HepG2 (cell line): ENCODE measurements around the gene PLEKHD1. TPM values are rescaled to one million over a fixed set of nuclear protein-coding genes. Genes with fewer than 3 reads are reported as not detected.

Source experiments
- ATAC-seq: fragments of 200-7000 bp; cut with Tn5 transposase; 3 replicates; pipeline ENCODE4 v1.9.1; 2020; ENCODE audit warnings: mild to moderate bottlenecking, moderate library complexity
- BruUV-seq: library from RNA; stranded (reverse); fragments of 400-500 nt; replicated peaks from 2 replicates; lab custom pipeline; 2021; lab: Mats Ljungman, UMichigan
- CTCF ChIA-PET: fragments of 300-600 bp; formaldehyde crosslinking; extraction: SDS; loops from one replicate; lab custom pipeline; 2021; ENCODE audit warnings: low total read pairs, inconsistent platforms, low intra/inter-chr PET ratio; lab: Yijun Ruan, JAX
- POLR2A ChIA-PET: fragments of 350-600 bp; sonication (Branson Sonifier 250); formaldehyde crosslinking; loops from one replicate; lab custom pipeline; 2020; ENCODE audit warnings: antibody characterized with exemption, inconsistent platforms; lab: Yijun Ruan, JAX
- DNase-seq: peaks from one replicate; pipeline ENCODE4 v3.0.0-alpha.2; 2015; ENCODE audit warnings: low spot score
- FAIRE-seq: peaks from 3 replicates; lab custom pipeline; 2011; peaks lifted over from hg19 to GRCh38; lab: Jason Lieb, UNC
- H2AFZ ChIP-seq: one replicate; pipeline ENCODE4 v1.6.1; 2011; ENCODE audit warnings: low read length, inconsistent platforms
- H3K27ac ChIP-seq: fragments of 300-600 bp; 3 replicates; pipeline ENCODE4 v1.8.0; 2011; ENCODE audit warnings: mixed run types, mild to moderate bottlenecking, mixed read lengths, low read length, inconsistent platforms; ENCODE audit not compliant: insufficient read depth; ENCODE audit errors: extremely low read length
- H3K27me3 ChIP-seq, 2 experiments: fragments of 200-600 bp in 1 of 2; 2 replicates in 1 of 2; 3 replicates in 1 of 2; pipeline versions ENCODE4 v1.6.0 to v1.8.0; 2011; ENCODE audit warnings: low read length in 2 of 2, mild to moderate bottlenecking in 2 of 2, moderate library complexity in 2 of 2, inconsistent platforms in 1 of 2; ENCODE audit not compliant: insufficient read depth in 2 of 2, control insufficient read depth in 1 of 2
- H3K36me3 ChIP-seq, 2 experiments: fragments of 200-600 bp in 1 of 2; replicated peaks in 1 of 2; 2 replicates in 1 of 2; 3 replicates in 1 of 2; pipeline versions ENCODE4 v1.5.1 to v1.8.0; 2011; ENCODE audit warnings: low read length in 2 of 2, inconsistent platforms in 1 of 2; ENCODE audit not compliant: insufficient read depth in 2 of 2, control insufficient read depth in 1 of 2
- H3K4me1 ChIP-seq: 2 replicates; pipeline ENCODE4 v1.5.1; 2012; ENCODE audit warnings: low read length, inconsistent platforms; ENCODE audit not compliant: insufficient read depth
- H3K4me2 ChIP-seq: 2 replicates; pipeline ENCODE4 v1.6.0; 2011; ENCODE audit warnings: low read depth, low read length, inconsistent platforms
- H3K4me3 ChIP-seq, 3 experiments: fragments of 200-600 bp in 1 of 3; sonication (generic), shearing (Covaris generic) in 1 of 3; replicated peaks in 1 of 3; 2 replicates each; pipeline ENCODE4 v1.5.1; 2011 to 2016; ENCODE audit warnings: low read length in 3 of 3, inconsistent platforms in 2 of 3, low read depth in 2 of 3, mild to moderate bottlenecking in 2 of 3, control low read depth in 1 of 3, mixed read lengths in 1 of 3; ENCODE audit not compliant: insufficient read depth in 1 of 3
- H3K79me2 ChIP-seq: one replicate; pipeline ENCODE4 v1.6.1; 2011; ENCODE audit warnings: low read length, inconsistent platforms; ENCODE audit not compliant: insufficient read depth
- H3K9ac ChIP-seq: 2 replicates; pipeline ENCODE4 v1.6.0; 2011; ENCODE audit warnings: mild to moderate bottlenecking, low read depth, low read length, inconsistent platforms; ENCODE audit not compliant: insufficient read depth
- H3K9me3 ChIP-seq: 2 replicates; pipeline ENCODE4 v1.5.1; 2012; ENCODE audit warnings: mild to moderate bottlenecking, low read length
- H4K20me1 ChIP-seq: 2 replicates; pipeline ENCODE4 v1.6.0; 2011; ENCODE audit warnings: inconsistent platforms, mild to moderate bottlenecking, low read length, moderate library complexity; ENCODE audit not compliant: insufficient read depth
- BRCA1 ChIP-seq: sonication (generic); formaldehyde crosslinking; IDR thresholded peaks from 2 replicates; pipeline ENCODE4 v1.4.0; 2020; ENCODE audit warnings: missing genetic modification reagents
- DPF2 ChIP-seq: sonication (generic); formaldehyde crosslinking; IDR thresholded peaks from 2 replicates; pipeline ENCODE4 v1.4.0; 2020; ENCODE audit warnings: mild to moderate bottlenecking, low read depth, missing genetic modification reagents, borderline replicate concordance
- RBAK ChIP-seq: sonication (generic); formaldehyde crosslinking; IDR thresholded peaks from 2 replicates; pipeline ENCODE4 v1.5.1; 2020; ENCODE audit warnings: mild to moderate bottlenecking, missing genetic modification reagents
- ZC3H4 ChIP-seq: sonication (generic); formaldehyde crosslinking; IDR thresholded peaks from 2 replicates; pipeline ENCODE4 v1.4.0; 2020; ENCODE audit warnings: missing genetic modification reagents, borderline replicate concordance
- ZHX1 ChIP-seq: sonication (generic); formaldehyde crosslinking; IDR thresholded peaks from 2 replicates; pipeline ENCODE4 v1.8.1; 2022; ENCODE audit warnings: low read depth, mild to moderate bottlenecking, missing genetic modification reagents
- ZMYM3 ChIP-seq: sonication (generic); formaldehyde crosslinking; IDR thresholded peaks from 2 replicates; pipeline ENCODE4 v1.5.1; 2020; ENCODE audit warnings: mild to moderate bottlenecking, missing genetic modification reagents
- ZNF296 ChIP-seq: sonication (generic); formaldehyde crosslinking; conservative IDR thresholded peaks from 2 replicates; pipeline ENCODE4 v1.5.0; 2020; ENCODE audit warnings: mild to moderate bottlenecking, missing genetic modification reagents
- ZNF558 ChIP-seq: sonication (generic); formaldehyde crosslinking; IDR thresholded peaks from 2 replicates; pipeline ENCODE4 v1.9.0; 2022; ENCODE audit warnings: mild to moderate bottlenecking, missing genetic modification reagents, borderline replicate concordance
- ZNF574 ChIP-seq: sonication (generic); formaldehyde crosslinking; IDR thresholded peaks from 2 replicates; pipeline ENCODE4 v1.4.0; 2020; ENCODE audit warnings: missing genetic modification reagents
- ZNF615 ChIP-seq: sonication (generic); formaldehyde crosslinking; IDR thresholded peaks from 2 replicates; pipeline ENCODE4 v1.5.0; 2020; ENCODE audit warnings: mild to moderate bottlenecking, missing genetic modification reagents, borderline replicate concordance
- ZNF841 ChIP-seq: sonication (generic); formaldehyde crosslinking; IDR thresholded peaks from 2 replicates; pipeline ENCODE4 v1.8.1; 2023; ENCODE audit warnings: missing genetic modification reagents, borderline replicate concordance
- WGBS: methylation state at CpG from one replicate; pipeline ENCODE4 v1.1.6; 2017; ENCODE audit warnings: low lambda C conversion rate; 5-methylcytosine and 5-hydroxymethylcytosine counted together
- in situ Hi-C: cut with HindIII; loops from 2 replicates; pipeline ENCODE4 v1.10.0; 2017; ENCODE audit warnings: low pct_unique_long_range_greater_than_20kb; ENCODE audit not compliant: extremely low pct_ligation_motif_present
- intact Hi-C: fragments of 100-400 bp; cut with micrococcal nuclease; formaldehyde crosslinking; loops from one replicate; pipeline ENCODE4 v1.10.0; 2022; ENCODE audit not compliant: unreplicated experiment
- polyA plus RNA-seq, 8 experiments: library from polyadenylated mRNA; depleted of rRNA in 3 of 8; stranded (reverse) in 7 of 8; unstranded in 1 of 8; fragments of >200 nt; fragmentation: Illumina TruSeq in 4 of 8; extraction: Trizol in 4 of 8; gene quantifications; 2 replicates each; pipeline versions ENCODE4 v1.2.1 to v1.2.3, GENCODE V29; 2011 to 2016; ENCODE audit warnings: low read depth in 4 of 8, missing spikeins in 1 of 8, mixed read lengths in 1 of 8; ENCODE audit not compliant: insufficient read depth in 1 of 8
- total RNA-seq, 5 experiments: library from RNA; depleted of rRNA; stranded (reverse); fragments of >200 nt; fragmentation: Illumina TruSeq; extraction: Trizol; gene quantifications; 2 replicates each; pipeline ENCODE4 v1.2.3, GENCODE V29; 2016; ENCODE audit warnings: low read depth in 1 of 5
- TF ChIP-seq, protein P1 (sequence below), 2 experiments: fragments of 450-650 bp in 1 of 2; sonication (generic) in 1 of 2; formaldehyde crosslinking; IDR thresholded peaks; 2 replicates each; pipeline versions ENCODE4 v1.5.0 to v1.8.0; 2020 to 2022; ENCODE audit warnings: mild to moderate bottlenecking in 1 of 2, missing genetic modification reagents in 1 of 2

PLEKHD1 gene
- total and polyA plus RNA-seq, 2 of the 13 experiments (the other 11 are each of a cell fraction or from before 2014, with no cell fraction given): 0.01 TPM; not detected in 1

GRCh38 chr14:69441948-69442347 lies 42.6 kb upstream of the PLEKHD1 start:
- Histone ChIP-seq H3K36me3 (peaks cover 5 to 22% of the 10 kb centered on the region in 2 experiments), H3K9ac (no peak overlapping the region), H3K4me3 (no peak overlapping the region), H2AFZ (no peak overlapping the region), H4K20me1 (no peaks in the 10 kb centered on the region), H3K79me2 (peaks cover 6% of the 10 kb centered on the region), H3K27ac (no peak overlapping the region), H3K27me3 (no peaks in the 10 kb centered on the region), H3K4me1 (no peaks in the 10 kb centered on the region), H3K4me2 (no peak overlapping the region), H3K9me3 (no peaks in the 10 kb centered on the region)
- POLR2A ChIA-PET: no interaction called here
- ATAC-seq (no peak), FAIRE-seq (no peak), DNase-seq (no peak)
- CTCF ChIA-PET: no interaction called here
- intact Hi-C loops (no loop called here), in situ Hi-C loops (no loop called here)
- no peak for TF ChIP-seq ZNF841 (CRISPR knock-in tag)
- TF ChIP-seq, protein P1, sequence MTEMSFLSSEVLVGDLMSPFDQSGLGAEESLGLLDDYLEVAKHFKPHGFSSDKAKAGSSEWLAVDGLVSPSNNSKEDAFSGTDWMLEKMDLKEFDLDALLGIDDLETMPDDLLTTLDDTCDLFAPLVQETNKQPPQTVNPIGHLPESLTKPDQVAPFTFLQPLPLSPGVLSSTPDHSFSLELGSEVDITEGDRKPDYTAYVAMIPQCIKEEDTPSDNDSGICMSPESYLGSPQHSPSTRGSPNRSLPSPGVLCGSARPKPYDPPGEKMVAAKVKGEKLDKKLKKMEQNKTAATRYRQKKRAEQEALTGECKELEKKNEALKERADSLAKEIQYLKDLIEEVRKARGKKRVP (CRISPR knock-in tag; IDR thresholded peaks at IDR 0.05): peak in 1 of 2 experiments; percentile 53; a peak in 1 of 4 replicates
- WGBS: 96% methylated on average over 5 of the region's 5 CpGs
- no TSS peak for BruUV-seq

- ChIA-PET CTCF (no interaction called here), POLR2A (no interaction called here)
- ATAC-seq: no peak
- in situ Hi-C loops: no loop called here
- Histone ChIP-seq H3K4me1 (no peaks in the 10 kb centered on the region), H3K36me3 (peaks cover 5 to 22% of the 10 kb centered on the region in 2 experiments), H3K4me2 (no peak overlapping the region), H4K20me1 (no peaks in the 10 kb centered on the region), H3K27me3 (no peaks in the 10 kb centered on the region), H2AFZ (no peak overlapping the region), H3K27ac (no peak overlapping the region), H3K79me2 (peaks cover 4% of the 10 kb centered on the region), H3K9ac (no peak overlapping the region), H3K9me3 (no peaks in the 10 kb centered on the region), H3K4me3 (no peak overlapping the region)
- BruUV-seq: no TSS peak
- no peak for DNase-seq
- 96% methylated on average over 5 of the region's 5 CpGs for WGBS
- FAIRE-seq: no peak
- intact Hi-C loops: no loop called here
- TF ChIP-seq ZMYM3 (CRISPR knock-in tag) (no peak), ZNF574 (no peak), ZNF615 (CRISPR knock-in tag) (no peak), ZNF296 (CRISPR knock-in tag) (no peak), BRCA1 (CRISPR knock-in tag) (no peak), ZNF558 (CRISPR knock-in tag) (no peak), DPF2 (CRISPR knock-in tag) (no peak), ZHX1 (CRISPR knock-in tag) (no peak), ZC3H4 (CRISPR knock-in tag) (no peak), RBAK (CRISPR knock-in tag) (no peak)
Observed at GRCh38 chr14:69443296-69443805, 41.2 kb upstream of the PLEKHD1 start.
